SK-N-SH treated with all-trans-retinoic acid at 6 μM for 48 hours (cell line): ENCODE measurements around the gene EVA1C.
A peak's percentile ranks its signal among the peaks of the same experiment; 100 is the strongest.

Experiments used
- ATAC-seq: fragments of 200-7000 bp; cut with Tn5 transposase; 3 replicates; pipeline ENCODE4 v1.9.1; 2020; ENCODE audit warnings: mild to moderate bottlenecking, moderate library complexity
- ARNTL ChIP-seq: fragments of 450-650 bp; formaldehyde crosslinking; IDR thresholded peaks from 2 replicates; pipeline ENCODE4 v1.5.0; 2020; ENCODE audit warnings: low read depth, mild to moderate bottlenecking, moderate library complexity, borderline replicate concordance
- BACH2 ChIP-seq: fragments of 250-450 bp; sonication (Bioruptor Pico); IDR thresholded peaks from 2 replicates; pipeline ENCODE4 v1.9.0; 2021; ENCODE audit warnings: mild to moderate bottlenecking, borderline replicate concordance
- CREB5 ChIP-seq: fragments of 250-450 bp; sonication (Bioruptor Pico); IDR thresholded peaks from 2 replicates; pipeline ENCODE4 v1.5.1; 2020; ENCODE audit warnings: low read depth, mild to moderate bottlenecking, moderate library complexity
- CSRNP3 ChIP-seq: fragments of 250-450 bp; sonication (Bioruptor Pico); IDR thresholded peaks from 2 replicates; pipeline ENCODE4 v1.5.1; 2021; ENCODE audit warnings: mild to moderate bottlenecking, moderate library complexity
- ESRRG ChIP-seq: fragments of 250-450 bp; sonication (Bioruptor Pico); IDR thresholded peaks from 2 replicates; pipeline ENCODE4 v1.6.1; 2021; ENCODE audit warnings: mild to moderate bottlenecking
- GLIS3 ChIP-seq: fragments of 250-450 bp; sonication (Bioruptor Pico); IDR thresholded peaks from 2 replicates; pipeline ENCODE4 v1.5.0; 2020; ENCODE audit warnings: mild to moderate bottlenecking, moderate library complexity
- ISL1 ChIP-seq: fragments of 250-450 bp; sonication (Bioruptor Pico); IDR thresholded peaks from 2 replicates; pipeline ENCODE4 v2.1.2; 2022; ENCODE audit warnings: mild to moderate bottlenecking, moderate library complexity
- PATZ1 ChIP-seq: fragments of 250-450 bp; sonication (Bioruptor Pico); IDR thresholded peaks from 2 replicates; pipeline ENCODE4 v1.8.0; 2020; ENCODE audit warnings: mild to moderate bottlenecking, moderate library complexity, borderline replicate concordance
- POU6F1 ChIP-seq: fragments of 250-450 bp; sonication (Bioruptor Pico); IDR thresholded peaks from 2 replicates; pipeline ENCODE4 v1.8.0; 2021; ENCODE audit warnings: low read depth, mild to moderate bottlenecking, moderate library complexity, borderline replicate concordance
- PPARA ChIP-seq: fragments of 250-450 bp; sonication (Bioruptor Pico); IDR thresholded peaks from 2 replicates; pipeline ENCODE4 v1.5.0; 2020; ENCODE audit warnings: mild to moderate bottlenecking, borderline replicate concordance
- RARB ChIP-seq: fragments of 250-450 bp; sonication (Bioruptor Pico); IDR thresholded peaks from 2 replicates; pipeline ENCODE4 v1.8.0; 2021; ENCODE audit warnings: mild to moderate bottlenecking, moderate library complexity
- SNAI2 ChIP-seq: fragments of 250-450 bp; sonication (Bioruptor Pico); IDR thresholded peaks from 2 replicates; pipeline ENCODE4 v1.5.0; 2020; ENCODE audit warnings: mild to moderate bottlenecking, moderate library complexity
- TCF4 ChIP-seq: fragments of 250-450 bp; sonication (Bioruptor Pico); IDR thresholded peaks from 2 replicates; pipeline ENCODE4 v1.8.0; 2021; ENCODE audit warnings: mild to moderate bottlenecking, moderate library complexity, borderline replicate concordance
- TOX ChIP-seq: fragments of 250-450 bp; sonication (Bioruptor Pico); IDR thresholded peaks from 2 replicates; pipeline ENCODE4 v1.8.0; 2021; ENCODE audit warnings: mild to moderate bottlenecking, moderate library complexity, borderline replicate concordance
- TSHZ2 ChIP-seq: fragments of 250-450 bp; sonication (Bioruptor Pico); IDR thresholded peaks from 2 replicates; pipeline ENCODE4 v1.5.0; 2020; ENCODE audit warnings: mild to moderate bottlenecking, moderate library complexity
- ZFP3 ChIP-seq: fragments of 250-450 bp; sonication (Bioruptor Pico); IDR thresholded peaks from 2 replicates; pipeline ENCODE4 v1.5.0; 2020; ENCODE audit warnings: mild to moderate bottlenecking, moderate library complexity
- ZFP30 ChIP-seq: fragments of 450-650 bp; formaldehyde crosslinking; IDR thresholded peaks from 2 replicates; pipeline ENCODE4 v1.5.0; 2022; ENCODE audit warnings: mild to moderate bottlenecking, moderate library complexity
- ZNF565 ChIP-seq: fragments of 450-650 bp; formaldehyde crosslinking; conservative IDR thresholded peaks from 2 replicates; pipeline ENCODE4 v1.5.0; 2020; ENCODE audit warnings: low read depth, mild to moderate bottlenecking, moderate library complexity
- ZNF70 ChIP-seq: fragments of 450-650 bp; formaldehyde crosslinking; IDR thresholded peaks from 2 replicates; pipeline ENCODE4 v1.5.0; 2020; ENCODE audit warnings: mild to moderate bottlenecking, moderate library complexity
- ZNF8 ChIP-seq: fragments of 450-650 bp; formaldehyde crosslinking; IDR thresholded peaks from 2 replicates; pipeline ENCODE4 v1.5.0; 2020; ENCODE audit warnings: mild to moderate bottlenecking, moderate library complexity

Gene EVA1C

GRCh38 chr21:32392299-32392879 lies 20.1 kb upstream of the EVA1C start:
- ATAC-seq = peak; percentile 60
- TF ChIP-seq ISL1 (CRISPR knock-in tag) (no peak), CSRNP3 (CRISPR knock-in tag) (no peak), TSHZ2 (no peak), ARNTL (no peak), ZNF565 (no peak), GLIS3 (no peak), CREB5 (CRISPR knock-in tag) (no peak), ZNF8 (CRISPR knock-in tag) (no peak), ZFP30 (CRISPR knock-in tag) (no peak), ZNF70 (no peak), TCF4 (CRISPR knock-in tag) (no peak), ZFP3 (CRISPR knock-in tag) (no peak), PPARA (CRISPR knock-in tag) (no peak), SNAI2 (CRISPR knock-in tag) (no peak), RARB (no peak), POU6F1 (CRISPR knock-in tag) (no peak), ESRRG (CRISPR knock-in tag) (no peak), TOX (CRISPR knock-in tag) (no peak), BACH2 (CRISPR knock-in tag) (no peak), PATZ1 (no peak)

- peak; percentile 96 for ATAC-seq
- no peak for TF ChIP-seq ESRRG (CRISPR knock-in tag)
- TF ChIP-seq ISL1 (CRISPR knock-in tag) = no peak
- no peak for TF ChIP-seq CSRNP3 (CRISPR knock-in tag)
- TF ChIP-seq RARB = no peak
- TF ChIP-seq PPARA (CRISPR knock-in tag) = no peak
- no peak for TF ChIP-seq ARNTL
- TF ChIP-seq TSHZ2 = no peak
- no peak for TF ChIP-seq ZNF565
- TF ChIP-seq POU6F1 (CRISPR knock-in tag) = no peak
Measured at GRCh38 chr21:32392880-32393676, 19.4 kb upstream of the EVA1C start, which contains the start of gene URB1. TSS of gene URB1 (minus strand) at chr21:32393012. CDS start at chr21:32392910, 102 bp downstream.
